NCI-H2227 treated with DMSO at 0.1 percent for 48 hours (cell line): Measurements from ENCODE around the gene MEIKIN.

ENCODE experiments used
- DNase-seq: peaks from one replicate; lab custom pipeline; 2025; lab: John Stamatoyannopoulos, UW

The MEIKIN gene

GRCh38 chr5:131973089-131973712 is 27.7 kb upstream of the MEIKIN start:
- DNase-seq = no peak

- no peak for DNase-seq
Observed at GRCh38 chr5:131968396-131968954, 23.0 kb upstream of the MEIKIN start.

GRCh38 chr5:131966551-131966950 is 21.1 kb upstream of the MEIKIN start:
- no peak for DNase-seq

- no peak for DNase-seq
Observed at GRCh38 chr5:131965826-131966415, 20.5 kb upstream of the MEIKIN start.

- no peak for DNase-seq
Observed at GRCh38 chr5:131959906-131960305, 14.4 kb upstream of the MEIKIN start.

GRCh38 chr5:131959136-131959535 is 13.7 kb upstream of the MEIKIN start:
- no peak for DNase-seq

DNA sequence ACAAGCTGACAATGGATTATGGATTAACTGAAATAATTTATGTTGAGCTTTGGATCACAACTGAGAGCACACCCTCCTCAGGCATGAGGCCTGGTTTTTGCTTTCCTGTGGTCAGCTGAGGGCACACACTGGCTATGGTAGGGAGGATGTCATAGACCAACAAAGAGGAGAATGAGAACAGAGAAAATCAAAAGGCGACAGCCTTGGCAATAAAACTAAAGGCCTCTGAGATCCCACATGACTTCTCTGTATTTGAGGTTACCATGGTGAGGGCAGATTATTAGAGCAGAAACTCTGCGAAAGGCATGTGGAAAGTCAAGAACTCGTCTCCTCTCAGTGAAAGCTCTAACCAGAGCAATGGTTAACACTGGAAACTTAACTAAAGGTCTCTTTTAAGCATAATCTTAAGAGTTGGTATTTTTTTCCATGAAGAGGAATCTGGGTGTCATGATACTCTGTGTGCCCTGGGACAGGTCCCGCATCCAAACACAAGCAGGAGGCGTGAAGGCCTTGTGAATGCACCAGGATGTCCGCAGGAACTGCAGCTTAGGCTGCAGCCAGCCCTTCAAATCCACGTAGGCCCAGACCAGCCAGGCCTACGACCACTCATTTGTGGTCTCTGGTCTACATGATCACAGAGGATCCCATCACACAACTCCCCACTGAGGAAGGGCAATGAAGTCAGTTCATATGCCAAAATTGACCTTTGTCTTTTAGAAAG is 12.4 kb upstream of the MEIKIN start:
- no peak for DNase-seq

DNA sequence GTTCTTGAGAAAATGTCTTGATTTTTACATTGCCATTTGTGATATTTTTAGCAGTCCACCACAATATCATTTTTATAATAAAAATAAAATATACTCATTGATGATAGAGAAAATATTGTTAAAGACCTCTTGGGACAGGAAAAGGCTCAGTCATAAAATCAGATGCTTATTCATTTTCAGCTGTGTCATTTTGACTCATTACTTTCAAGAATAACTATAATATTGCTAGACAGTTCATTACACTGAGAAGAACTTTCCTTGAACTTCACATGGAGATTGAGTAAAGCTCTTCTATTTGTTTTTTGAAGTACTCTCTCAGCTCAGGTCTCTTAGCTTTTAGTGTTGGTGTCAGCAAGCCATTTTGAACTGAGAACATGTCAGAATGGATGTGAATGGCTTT is 8.5 kb upstream of the MEIKIN start:
- no peak for DNase-seq

GRCh38 chr5:131952301-131952857 is 6.9 kb upstream of the MEIKIN start:
- no peak for DNase-seq

DNA sequence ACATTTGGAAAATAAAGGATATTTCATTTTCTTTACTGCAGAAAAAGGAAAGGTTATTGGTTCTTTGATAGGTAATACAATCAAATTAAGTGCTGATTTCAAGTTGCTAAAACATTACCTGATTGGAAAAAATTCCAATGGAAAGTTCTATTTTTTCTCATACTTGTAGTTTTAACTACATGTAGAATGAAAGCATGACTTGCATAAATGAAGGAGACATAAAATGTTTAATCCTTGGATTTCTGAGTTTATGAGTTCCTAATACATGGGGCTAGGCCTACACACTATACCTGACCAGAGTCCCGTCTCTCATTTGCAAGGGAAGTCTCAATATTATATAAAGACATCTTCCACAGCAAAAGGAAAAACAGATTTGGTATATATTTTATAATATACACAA is 5.2 kb upstream of the MEIKIN start:
- DNase-seq = no peak

DNA sequence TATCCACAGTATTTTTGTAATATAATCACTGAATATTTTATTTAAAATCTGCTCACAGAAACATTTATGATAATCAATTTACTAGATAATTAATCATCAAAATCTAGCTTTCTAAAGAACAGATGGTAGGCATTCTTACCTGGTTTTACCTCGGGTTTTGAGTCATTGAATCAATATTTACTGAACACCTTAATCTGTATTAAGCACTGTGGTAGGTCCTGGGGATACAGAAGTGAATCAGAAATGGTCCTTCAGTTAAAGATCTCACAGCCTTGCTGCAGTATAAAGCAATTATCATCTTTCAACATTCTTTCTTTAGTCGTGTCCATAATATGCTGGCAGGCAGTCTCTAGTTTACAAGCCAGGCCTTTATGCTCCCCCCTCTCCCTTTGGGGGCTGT is 2.0 kb upstream of the MEIKIN start:
- DNase-seq = no peak

GRCh38 chr5:131944702-131945550 is 537 bp downstream of the MEIKIN start:
- no peak for DNase-seq

GRCh38 chr5:131943916-131944315 is 1.5 kb downstream of the MEIKIN start:
- no peak for DNase-seq

DNA sequence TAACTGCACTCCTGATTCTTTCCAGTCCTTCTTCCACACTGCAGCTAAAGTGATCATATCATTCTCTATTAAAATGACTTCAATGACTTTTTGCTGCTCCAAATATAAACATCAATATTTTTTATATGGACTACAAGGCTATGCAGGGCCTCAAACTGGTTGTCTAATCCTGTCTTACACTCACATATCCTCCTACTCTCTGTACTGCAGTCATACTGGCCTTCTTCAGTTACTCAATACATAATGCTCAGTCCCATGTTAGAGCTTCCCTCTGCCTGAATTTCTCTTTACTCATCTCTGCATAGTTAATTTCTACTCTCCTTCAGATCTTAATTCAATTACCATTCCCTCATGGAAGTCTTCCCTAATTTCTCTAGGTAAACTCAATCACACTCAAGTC is 3.4 kb downstream of the MEIKIN start:
- DNase-seq = no peak

GRCh38 chr5:131939690-131940345 is 5.6 kb downstream of the MEIKIN start:
- DNase-seq = no peak

DNA sequence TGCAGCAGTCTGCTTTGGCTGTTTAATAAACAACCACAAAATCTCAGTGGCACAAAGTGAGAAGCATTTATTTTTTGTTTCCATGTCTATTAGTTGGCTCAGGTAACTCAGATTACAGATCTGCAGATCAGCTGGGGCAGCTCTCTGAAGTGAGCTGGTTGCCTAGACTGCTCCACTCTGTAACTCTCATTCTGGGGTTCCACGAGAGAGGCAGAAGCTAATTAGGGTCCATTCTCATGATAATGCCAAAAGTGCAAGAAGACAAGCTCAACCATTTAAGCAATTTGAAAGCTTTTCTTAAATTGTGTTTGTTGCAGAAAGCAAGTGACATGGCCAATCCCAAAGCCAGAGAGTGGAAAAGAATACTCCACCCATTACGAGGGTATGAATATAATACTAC is 13.2 kb downstream of the MEIKIN start:
- no peak for DNase-seq

DNA sequence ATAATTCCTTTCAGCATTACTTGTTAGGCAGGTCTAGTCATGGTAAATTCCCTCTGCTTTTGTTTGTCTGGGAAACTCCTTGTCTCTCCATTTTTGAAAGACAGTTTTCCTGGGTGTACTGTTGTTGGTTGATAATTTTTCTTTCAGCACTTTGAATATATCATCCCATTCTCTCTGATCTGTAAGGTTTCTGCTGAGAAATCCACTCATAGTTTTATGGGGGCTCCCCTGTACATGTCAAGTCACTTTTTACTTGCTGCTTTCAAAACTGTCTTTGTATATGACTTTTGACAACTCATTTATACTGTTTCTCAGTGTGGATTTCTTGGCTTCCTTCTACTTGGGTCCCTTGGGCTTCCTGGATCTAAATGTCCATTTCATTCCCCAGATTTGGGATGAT is 16.5 kb downstream of the MEIKIN start:
- no peak for DNase-seq

DNA sequence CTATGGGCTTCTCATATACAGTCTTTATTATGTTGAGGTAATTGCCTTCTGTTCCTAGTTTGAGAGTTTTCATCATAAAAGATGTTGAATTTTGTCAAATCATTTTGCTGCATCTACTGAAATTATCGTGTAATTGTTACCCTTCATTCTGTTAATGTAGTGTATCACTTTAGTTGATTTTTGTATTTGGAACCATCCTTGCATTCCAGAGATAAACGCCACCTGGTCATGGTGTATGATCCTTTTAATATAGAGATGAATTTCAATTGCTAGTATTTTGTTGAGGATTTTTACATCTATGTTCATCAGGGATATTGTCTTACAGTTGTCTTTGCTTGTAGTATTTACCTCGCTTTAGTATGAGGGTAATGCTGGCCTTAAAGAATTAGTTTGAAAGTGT is 19.3 kb downstream of the MEIKIN start:
- DNase-seq = no peak

GRCh38 chr5:131916481-131916880 is 29.0 kb downstream of the MEIKIN start:
- no peak for DNase-seq

GRCh38 chr5:131914472-131914871 is 31.0 kb downstream of the MEIKIN start:
- no peak for DNase-seq

GRCh38 chr5:131913603-131914002 is 31.9 kb downstream of the MEIKIN start:
- no peak for DNase-seq
